ENCODE measurements around the gene PARP11. TPM values are rescaled to one million over a fixed set of nuclear protein-coding genes. Genes with fewer than 3 reads are reported as not detected.

Gene PARP11
- total RNA-seq, 1 experiment from 2014 or later: 11.3 TPM

DNA sequence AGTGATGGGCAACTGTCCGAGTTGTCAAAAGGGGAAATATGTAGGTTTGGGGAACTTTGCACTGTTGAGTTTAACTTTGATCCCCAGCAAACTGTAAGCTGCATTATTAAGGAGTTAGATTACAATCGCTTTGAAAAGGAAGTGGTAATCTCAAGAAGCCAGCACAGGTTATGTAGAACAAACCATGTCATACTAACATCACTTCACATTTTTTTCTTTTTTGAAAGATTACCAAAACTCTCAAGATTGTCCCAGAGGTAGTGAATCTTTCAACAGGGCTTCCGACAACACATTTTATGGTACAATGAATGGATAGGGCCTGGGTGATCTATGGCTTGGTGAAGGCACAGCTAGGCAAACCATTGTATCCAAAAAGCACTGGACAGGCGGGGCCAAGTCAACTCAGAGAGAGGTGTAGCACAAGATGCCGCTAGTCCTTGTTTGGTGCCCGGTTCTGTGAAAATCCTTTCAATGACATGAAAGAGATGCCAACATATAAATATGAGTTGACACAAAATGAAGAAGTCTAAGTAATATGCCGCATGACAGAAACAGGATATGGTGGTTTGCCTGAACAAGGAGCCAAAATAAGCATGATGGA lies 24.3 kb upstream of the PARP11 start:
- H2BK15ac ChIP-seq (ENCODE audit: low read depth, low read length): no peak overlapping the region
- H3K9me3 Mint-ChIP-seq: no peaks in the 10 kb centered on the region
- H4K91ac ChIP-seq (ENCODE audit: insufficient read length, low read depth, low read length): no peak overlapping the region
- no peak overlapping the region for H2BK5ac ChIP-seq (ENCODE audit: insufficient read length, low read length)
- no peak overlapping the region for H3K23ac ChIP-seq (ENCODE audit: insufficient read length, low read depth, low read length)
- H3K4me3 Mint-ChIP-seq: no peak overlapping the region
- no peak overlapping the region for H4K8ac ChIP-seq (replicated peaks; ENCODE audit: insufficient read length, low read depth, low read length)
- no peak overlapping the region for H2BK120ac ChIP-seq (ENCODE audit: low read depth, low read length, poor library complexity, severe bottlenecking)
- H3T11ph ChIP-seq (ENCODE audit: low read length): no peak overlapping the region
- H3K4me1 Mint-ChIP-seq: peaks cover 6 to 9% of the 10 kb centered on the region in 2 experiments
- no peak overlapping the region for H2AFZ ChIP-seq (ENCODE audit: low read length)
- no peaks in the 10 kb centered on the region for H3K9me3 ChIP-seq (ENCODE audit: control insufficient read depth, low read depth, low read length)
- no peak overlapping the region for H2AK5ac ChIP-seq (ENCODE audit: insufficient read length, low read length)
- no peaks in the 10 kb centered on the region for H3K79me1 ChIP-seq (ENCODE audit: insufficient read depth, low read depth, low read length, poor library complexity, severe bottlenecking)
- H3K4me2 ChIP-seq (ENCODE audit: insufficient read depth, insufficient read length, low read length): no peak overlapping the region
- no peak overlapping the region for H3K18ac ChIP-seq (ENCODE audit: insufficient read length, low read depth, low read length)
- H3K4ac ChIP-seq (ENCODE audit: low read depth, low read length): no peak overlapping the region
- no peak for DNase-seq
- TF ChIP-seq, protein P1, sequence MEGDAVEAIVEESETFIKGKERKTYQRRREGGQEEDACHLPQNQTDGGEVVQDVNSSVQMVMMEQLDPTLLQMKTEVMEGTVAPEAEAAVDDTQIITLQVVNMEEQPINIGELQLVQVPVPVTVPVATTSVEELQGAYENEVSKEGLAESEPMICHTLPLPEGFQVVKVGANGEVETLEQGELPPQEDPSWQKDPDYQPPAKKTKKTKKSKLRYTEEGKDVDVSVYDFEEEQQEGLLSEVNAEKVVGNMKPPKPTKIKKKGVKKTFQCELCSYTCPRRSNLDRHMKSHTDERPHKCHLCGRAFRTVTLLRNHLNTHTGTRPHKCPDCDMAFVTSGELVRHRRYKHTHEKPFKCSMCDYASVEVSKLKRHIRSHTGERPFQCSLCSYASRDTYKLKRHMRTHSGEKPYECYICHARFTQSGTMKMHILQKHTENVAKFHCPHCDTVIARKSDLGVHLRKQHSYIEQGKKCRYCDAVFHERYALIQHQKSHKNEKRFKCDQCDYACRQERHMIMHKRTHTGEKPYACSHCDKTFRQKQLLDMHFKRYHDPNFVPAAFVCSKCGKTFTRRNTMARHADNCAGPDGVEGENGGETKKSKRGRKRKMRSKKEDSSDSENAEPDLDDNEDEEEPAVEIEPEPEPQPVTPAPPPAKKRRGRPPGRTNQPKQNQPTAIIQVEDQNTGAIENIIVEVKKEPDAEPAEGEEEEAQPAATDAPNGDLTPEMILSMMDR (conservative IDR thresholded peaks at IDR 0.05): no peak
- H3K79me2 ChIP-seq (ENCODE audit: insufficient read depth, low read length): no peaks in the 10 kb centered on the region
- H2BK12ac ChIP-seq (ENCODE audit: insufficient read length, low read depth, low read length): no peak overlapping the region
- no peak overlapping the region for H2BK20ac ChIP-seq (ENCODE audit: low read depth, low read length, poor library complexity, severe bottlenecking)
- H3K36me3 Mint-ChIP-seq (ENCODE audit: insufficient read depth in 1 of 3, low read depth in 3 of 3): no peaks in the 10 kb centered on the region
- no peaks in the 10 kb centered on the region for H3K27me3 Mint-ChIP-seq (ENCODE audit: low read depth)
- no peaks in the 10 kb centered on the region for H3K27me3 ChIP-seq (ENCODE audit: insufficient read depth, low read length)
- no peak overlapping the region for H4K5ac ChIP-seq (ENCODE audit: insufficient read length, low read depth, low read length)
- H3K14ac ChIP-seq (ENCODE audit: insufficient read depth, low read length): no peak overlapping the region
- WGBS (ENCODE audit: extremely low coverage, insufficient read length, low lambda C conversion rate): no CpG with 5 or more reads among the region's 7 CpGs
- no peaks in the 10 kb centered on the region for H3K23me2 ChIP-seq (ENCODE audit: insufficient read length, low read depth, low read length, poor library complexity, severe bottlenecking)
- no peak overlapping the region for H3K27ac ChIP-seq (ENCODE audit: insufficient read length, low read depth, low read length)
- no peak overlapping the region for H3K56ac ChIP-seq (ENCODE audit: insufficient read length, low read depth, low read length)
- no peak overlapping the region for H3K9ac ChIP-seq (ENCODE audit: extremely low read depth, insufficient read length, low read length)
- H3K27ac Mint-ChIP-seq: no peak overlapping the region
- H3K4me1 ChIP-seq (ENCODE audit: insufficient read depth, low read length): no peaks in the 10 kb centered on the region
- no peaks in the 10 kb centered on the region for H4K20me1 ChIP-seq (ENCODE audit: control insufficient read depth, insufficient read depth, insufficient read length)

Measured in H9 (cell line).